Stimulated activated CD8-positive, alpha-beta memory T cell treated with anti-CD3 and anti-CD28 coated beads, Interleukin-7, amount 100 ng/mL, for 4 hours (primary cell): ENCODE measurements around the gene CSTF3.
A peak's percentile ranks its signal among the peaks of the same experiment; 100 is the strongest.
"Not testable (repeated sequence)": the region's sequence is repeated elsewhere in the genome, so short reads cannot be mapped to it uniquely, and the experiment has no call there.

Source experiments
- DNase-seq, 2 donors: peaks; one replicate each; pipeline ENCODE4 v3.0.0-alpha.2; 2020; ENCODE audit warnings: low read depth in 2 of 2

CSTF3 gene

GRCh38 chr11:33086017-33086416 lies 75.3 kb downstream of the CSTF3 start:
- DNase-seq = no peak

DNA sequence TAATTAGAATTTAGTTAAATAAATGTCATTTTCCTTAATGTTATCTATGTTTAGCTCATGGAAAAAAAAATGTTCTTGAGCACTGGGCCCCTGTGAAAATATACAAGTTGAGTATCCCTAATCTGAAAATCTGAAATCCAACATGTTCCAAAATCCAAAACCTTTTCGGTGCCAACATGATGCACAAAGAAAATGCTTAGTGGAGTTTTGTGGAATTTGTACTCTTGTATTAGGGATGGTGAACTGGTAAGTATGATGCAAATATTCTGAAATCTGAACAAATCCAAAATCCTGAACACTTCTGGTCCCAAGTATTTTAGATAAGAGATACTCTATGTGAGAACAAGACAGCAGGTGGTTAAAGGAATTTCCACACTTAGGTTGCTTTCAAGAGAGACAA lies 77.4 kb downstream of the CSTF3 start:
- DNase-seq = no peak

DNA sequence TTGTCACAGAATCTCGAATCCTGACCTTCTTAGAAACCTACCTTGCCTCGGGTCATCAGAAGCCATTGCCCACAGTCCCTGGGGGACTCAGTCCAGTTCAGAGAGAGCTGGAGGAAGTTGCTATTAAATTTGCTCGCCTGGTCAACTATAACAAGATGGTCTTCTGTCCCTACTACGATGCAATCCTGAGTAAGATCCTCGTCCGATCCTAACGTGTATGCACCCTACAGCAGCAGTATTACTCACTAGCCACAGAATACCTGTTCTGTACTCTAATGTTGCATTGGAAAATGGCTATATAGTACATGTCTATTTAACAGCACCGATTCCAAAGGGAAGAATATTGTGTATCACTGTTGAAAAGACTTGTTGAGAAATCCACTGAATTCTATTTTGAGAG lies 88.8 kb downstream of the CSTF3 start:
- DNase-seq = no peak

GRCh38 chr11:33068611-33069340 lies 92.5 kb downstream of the CSTF3 start:
- no peak for DNase-seq

GRCh38 chr11:33067294-33067693 lies 94.0 kb downstream of the CSTF3 start:
- no peak for DNase-seq

DNA sequence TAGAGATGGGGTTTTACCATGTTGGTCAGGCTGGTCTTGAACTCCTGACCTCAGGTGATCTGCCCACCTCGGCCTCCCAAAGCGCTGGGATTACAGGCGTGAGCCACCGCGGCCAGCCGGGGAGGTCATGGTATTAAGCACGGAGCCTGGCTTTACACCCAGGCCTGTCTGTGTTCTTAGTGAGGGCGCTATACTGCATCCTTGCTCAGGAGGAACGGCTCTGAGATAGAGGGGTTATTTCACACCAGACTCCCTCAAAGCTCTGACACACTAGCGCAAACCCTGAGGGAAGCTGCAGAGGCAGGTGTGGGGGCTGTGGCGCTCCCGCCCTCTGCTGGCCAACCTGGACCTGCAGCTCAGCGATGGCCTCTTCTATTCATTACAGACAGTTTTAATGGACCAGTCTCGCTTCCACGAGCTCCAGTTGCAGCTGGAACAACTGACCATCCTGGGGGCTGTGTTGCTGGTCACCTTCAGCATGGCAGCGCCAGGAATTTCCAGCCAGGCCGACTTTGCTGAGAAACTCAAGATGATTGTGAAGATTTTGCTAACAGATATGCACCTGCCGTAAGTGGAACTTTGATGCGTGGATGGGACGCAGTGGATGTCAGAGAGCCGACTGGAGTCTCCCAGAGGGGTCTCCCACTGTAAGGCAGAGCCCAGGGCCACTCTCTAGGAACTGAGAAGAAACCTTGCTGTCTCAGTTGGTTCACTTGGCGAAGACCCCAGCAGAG lies 95.7 kb downstream of the CSTF3 start:
- DNase-seq = peak; percentile 43 to 57

- DNase-seq = no peak
Observed at GRCh38 chr11:33064866-33065265, 96.4 kb downstream of the CSTF3 start.

DNA sequence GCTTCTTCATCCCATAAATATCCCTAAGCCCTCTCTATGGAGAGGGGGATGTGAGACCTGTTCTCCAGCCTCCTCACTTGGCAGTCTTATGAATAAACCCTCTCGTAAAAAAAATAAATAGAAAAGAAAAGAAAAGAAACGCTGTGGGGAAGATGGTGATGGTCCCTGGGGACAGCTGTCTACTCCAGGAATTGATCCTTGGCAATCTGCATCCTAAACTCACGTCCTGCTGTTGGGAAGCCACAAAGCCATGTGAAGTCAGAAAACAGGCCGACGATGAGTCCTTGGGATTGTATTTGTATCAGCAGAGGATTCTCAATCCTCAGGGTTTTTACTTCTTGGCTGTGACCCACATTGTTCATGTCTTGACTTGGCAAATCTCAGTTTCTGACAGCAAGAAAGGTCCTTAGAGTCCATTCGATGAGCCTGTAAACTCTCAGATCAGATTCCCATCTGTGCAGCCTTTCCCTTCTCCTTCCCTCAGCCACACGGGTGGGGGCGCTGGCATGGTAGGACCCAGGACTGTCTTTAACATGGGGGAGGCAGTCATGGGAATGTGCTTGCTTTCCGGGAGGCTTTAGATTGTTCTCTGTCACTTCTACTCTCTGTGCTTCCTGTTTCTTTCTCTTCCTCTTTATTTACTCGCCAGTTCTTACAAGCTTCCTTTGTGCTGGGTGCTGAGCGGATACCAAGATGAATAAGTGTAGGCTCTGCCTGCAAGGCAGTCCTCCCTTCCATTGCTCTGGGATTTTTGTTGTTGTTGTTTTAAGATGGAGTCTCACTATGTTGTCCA lies 97.1 kb downstream of the CSTF3 start:
- DNase-seq = no peak

- DNase-seq = no peak
Observed at GRCh38 chr11:33063326-33063881, 97.9 kb downstream of the CSTF3 start.

GRCh38 chr11:33062137-33062536 lies 99.1 kb downstream of the CSTF3 start:
- DNase-seq = no peak

DNA sequence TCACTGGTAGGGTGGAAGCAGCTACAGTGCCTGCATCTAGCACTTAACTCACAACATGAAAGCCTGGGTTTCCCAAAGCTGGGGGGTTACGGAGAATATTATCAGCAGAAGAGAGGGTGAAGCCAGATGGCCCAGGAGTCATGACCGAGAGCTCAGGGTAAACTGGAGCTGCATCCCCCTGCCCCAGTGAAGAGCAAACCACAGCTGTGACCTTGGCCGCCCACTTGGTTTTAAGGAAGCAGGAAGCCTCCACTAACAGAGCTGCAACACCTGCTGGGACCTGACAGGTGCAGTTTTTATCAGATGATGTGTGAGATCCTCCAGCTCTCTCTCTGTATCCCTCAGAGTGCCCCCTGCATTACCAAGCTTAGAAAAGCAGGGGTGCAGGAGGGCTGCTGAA lies 101.0 kb downstream of the CSTF3 start:
- DNase-seq = no peak

- DNase-seq = no peak
Observed at GRCh38 chr11:33059331-33060007, 101.8 kb downstream of the CSTF3 start.

- no peak for DNase-seq
Observed at GRCh38 chr11:33057284-33057683, 104.0 kb downstream of the CSTF3 start.

DNA sequence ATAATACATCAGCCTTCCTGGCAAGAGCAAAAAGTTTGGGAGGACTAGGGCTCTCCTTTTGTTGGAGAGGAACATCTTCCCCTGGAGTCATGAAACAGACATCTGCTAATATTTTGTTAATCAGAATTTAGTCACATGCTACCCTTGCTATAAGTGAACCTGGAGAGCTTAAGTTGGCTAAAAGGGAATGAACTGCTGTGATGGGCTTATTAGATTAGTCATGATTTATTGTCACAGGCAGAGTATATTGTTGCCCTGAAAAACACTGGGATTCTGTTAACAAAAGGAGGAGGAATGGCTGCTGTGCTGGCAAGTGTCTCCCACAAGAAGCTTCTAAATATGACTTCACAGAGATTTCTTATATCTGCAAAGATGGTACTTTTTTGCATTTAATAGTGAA lies 105.9 kb downstream of the CSTF3 start:
- DNase-seq = no peak

- DNase-seq = no peak
Observed at GRCh38 chr11:33052231-33052630, 109.0 kb downstream of the CSTF3 start.

- DNase-seq = not testable (repeated sequence)
Observed at GRCh38 chr11:33049565-33050408, 111.5 kb downstream of the CSTF3 start.

GRCh38 chr11:33048701-33049100 lies 112.6 kb downstream of the CSTF3 start:
- not testable (repeated sequence) for DNase-seq

GRCh38 chr11:33045551-33046255 lies 115.6 kb downstream of the CSTF3 start:
- no peak for DNase-seq

DNA sequence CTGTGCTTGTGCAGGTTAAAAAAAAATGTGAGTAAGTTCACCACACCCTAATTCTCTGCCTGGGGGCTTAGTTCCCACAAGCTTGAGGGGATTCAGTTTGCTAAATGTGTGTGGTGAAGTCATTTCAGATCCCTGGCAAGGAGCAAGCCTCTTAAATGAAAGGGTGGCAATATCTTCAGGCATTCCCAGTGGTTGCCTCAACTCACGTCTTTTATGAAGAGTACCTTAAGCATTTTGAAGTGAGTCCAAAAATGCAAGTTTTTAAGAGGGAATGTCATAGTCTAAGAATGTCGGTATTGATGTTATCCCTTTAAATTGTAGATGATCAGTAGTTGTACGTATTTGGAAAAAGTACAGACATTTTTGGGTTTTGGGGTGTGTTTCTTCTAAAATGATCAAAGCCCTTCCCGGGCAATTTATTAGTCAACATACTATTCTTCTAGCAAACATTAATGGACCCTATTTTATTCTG lies 117.0 kb downstream of the CSTF3 start:
- no peak for DNase-seq
